A673 (cell line): ENCODE results near the gene SARDH. TPM values are rescaled to one million over a fixed set of nuclear protein-coding genes. Genes with fewer than 3 reads are reported as not detected.

Experiments
- BruUV-seq: library from RNA; stranded (reverse); fragments of 400-500 nt; replicated peaks from 2 replicates; lab custom pipeline; 2021; lab: Mats Ljungman, UMichigan
- CTCF ChIA-PET: fragments of 300-600 bp; sonication (Branson Sonifier 250); formaldehyde crosslinking; loops from one replicate; lab custom pipeline; 2022; ENCODE audit warnings: antibody characterized with exemption; lab: Charles Lee
- POLR2A ChIA-PET: fragments of 300-600 bp; sonication (Branson Sonifier 250); formaldehyde crosslinking; loops from one replicate; lab custom pipeline; 2022; ENCODE audit warnings: antibody characterized with exemption; ENCODE audit not compliant: low non-redundant PET; lab: Charles Lee
- DNase-seq: peaks from one replicate; pipeline ENCODE4 v3.0.0-alpha.2; 2015; ENCODE audit warnings: low spot score
- H3K27ac ChIP-seq: fragments of 200-600 bp; sonication (generic); 2 replicates; pipeline ENCODE4 v1.5.1; 2016; ENCODE audit warnings: mixed run types, low read depth, mild to moderate bottlenecking, mixed read lengths, antibody characterized with exemption, low read length; ENCODE audit not compliant: poor library complexity, severe bottlenecking
- H3K27me3 ChIP-seq: fragments of 200-600 bp; sonication (generic); replicated peaks from 2 replicates; pipeline ENCODE4 v1.6.1; 2017; ENCODE audit warnings: mixed run types, low read depth, mild to moderate bottlenecking, mixed read lengths, antibody characterized with exemption, low read length; ENCODE audit not compliant: insufficient read depth, poor library complexity
- H3K36me3 ChIP-seq: fragments of 200-600 bp; sonication (generic); 2 replicates; pipeline ENCODE4 v1.6.1; 2016; ENCODE audit warnings: mixed run types, mild to moderate bottlenecking, mixed read lengths, antibody characterized with exemption, low read length; ENCODE audit not compliant: insufficient read depth, poor library complexity, severe bottlenecking
- H3K4me1 ChIP-seq: fragments of 200-600 bp; sonication (generic); 2 replicates; pipeline ENCODE4 v1.6.1; 2017; ENCODE audit warnings: mixed run types, mild to moderate bottlenecking, mixed read lengths, antibody characterized with exemption, low read length; ENCODE audit not compliant: insufficient read depth, poor library complexity, severe bottlenecking
- H3K4me3 ChIP-seq: fragments of 200-600 bp; sonication (generic); 2 replicates; pipeline ENCODE4 v1.5.1; 2016; ENCODE audit warnings: low read depth, mixed run types, mild to moderate bottlenecking, mixed read lengths, low read length; ENCODE audit not compliant: poor library complexity, severe bottlenecking
- H3K9me3 ChIP-seq: fragments of 200-600 bp; sonication (generic); 2 replicates; pipeline ENCODE4 v1.6.1; 2016; ENCODE audit warnings: mixed run types, low read depth, mild to moderate bottlenecking, mixed read lengths, antibody characterized with exemption, low read length; ENCODE audit not compliant: poor library complexity, severe bottlenecking
- EZH2 ChIP-seq: fragments of 200-600 bp; sonication (generic); IDR thresholded peaks from 2 replicates; pipeline ENCODE4 v1.6.1; 2017; ENCODE audit warnings: borderline replicate concordance, low read depth, mild to moderate bottlenecking, mixed read lengths, antibody characterized with exemption, low read length; ENCODE audit not compliant: poor library complexity, severe bottlenecking
- intact Hi-C: fragments of 100-400 bp; cut with micrococcal nuclease; formaldehyde crosslinking; loops from one replicate; pipeline ENCODE4 v1.10.0; 2022; ENCODE audit not compliant: unreplicated experiment
- total RNA-seq: library from RNA; stranded (reverse); gene quantifications from 2 replicates; pipeline ENCODE4 v1.2.3, GENCODE V29; 2021
- TF ChIP-seq, protein P1 (sequence below): fragments of 300-800, 200-600 bp; sonication (generic); conservative IDR thresholded peaks from 2 replicates; pipeline ENCODE4 v1.5.1; 2017; ENCODE audit warnings: low read depth, mild to moderate bottlenecking, antibody characterized with exemption, low read length, moderate library complexity, mixed read lengths

Gene SARDH
- total RNA-seq, 1 experiment from 2014 or later, result 0.37 TPM

GRCh38 chr9:133775291-133775690 lies 37.1 kb upstream of the SARDH start:
- POLR2A ChIA-PET, result no interaction called here
- no peak overlapping the region for H3K4me3 ChIP-seq
- no peaks in the 10 kb centered on the region for H3K4me1 ChIP-seq
- CTCF ChIA-PET, result no interaction called here
- H3K27me3 ChIP-seq, result no peaks in the 10 kb centered on the region
- H3K36me3 ChIP-seq, result peaks cover 6% of the 10 kb centered on the region
- intact Hi-C loops, result no loop called here
- H3K9me3 ChIP-seq, result no peaks in the 10 kb centered on the region
- no TSS peak for BruUV-seq
- TF ChIP-seq, protein P1, sequence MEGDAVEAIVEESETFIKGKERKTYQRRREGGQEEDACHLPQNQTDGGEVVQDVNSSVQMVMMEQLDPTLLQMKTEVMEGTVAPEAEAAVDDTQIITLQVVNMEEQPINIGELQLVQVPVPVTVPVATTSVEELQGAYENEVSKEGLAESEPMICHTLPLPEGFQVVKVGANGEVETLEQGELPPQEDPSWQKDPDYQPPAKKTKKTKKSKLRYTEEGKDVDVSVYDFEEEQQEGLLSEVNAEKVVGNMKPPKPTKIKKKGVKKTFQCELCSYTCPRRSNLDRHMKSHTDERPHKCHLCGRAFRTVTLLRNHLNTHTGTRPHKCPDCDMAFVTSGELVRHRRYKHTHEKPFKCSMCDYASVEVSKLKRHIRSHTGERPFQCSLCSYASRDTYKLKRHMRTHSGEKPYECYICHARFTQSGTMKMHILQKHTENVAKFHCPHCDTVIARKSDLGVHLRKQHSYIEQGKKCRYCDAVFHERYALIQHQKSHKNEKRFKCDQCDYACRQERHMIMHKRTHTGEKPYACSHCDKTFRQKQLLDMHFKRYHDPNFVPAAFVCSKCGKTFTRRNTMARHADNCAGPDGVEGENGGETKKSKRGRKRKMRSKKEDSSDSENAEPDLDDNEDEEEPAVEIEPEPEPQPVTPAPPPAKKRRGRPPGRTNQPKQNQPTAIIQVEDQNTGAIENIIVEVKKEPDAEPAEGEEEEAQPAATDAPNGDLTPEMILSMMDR, result no peak
- no peak for TF ChIP-seq EZH2
- no peak for DNase-seq
- H3K27ac ChIP-seq, result no peak overlapping the region

DNA sequence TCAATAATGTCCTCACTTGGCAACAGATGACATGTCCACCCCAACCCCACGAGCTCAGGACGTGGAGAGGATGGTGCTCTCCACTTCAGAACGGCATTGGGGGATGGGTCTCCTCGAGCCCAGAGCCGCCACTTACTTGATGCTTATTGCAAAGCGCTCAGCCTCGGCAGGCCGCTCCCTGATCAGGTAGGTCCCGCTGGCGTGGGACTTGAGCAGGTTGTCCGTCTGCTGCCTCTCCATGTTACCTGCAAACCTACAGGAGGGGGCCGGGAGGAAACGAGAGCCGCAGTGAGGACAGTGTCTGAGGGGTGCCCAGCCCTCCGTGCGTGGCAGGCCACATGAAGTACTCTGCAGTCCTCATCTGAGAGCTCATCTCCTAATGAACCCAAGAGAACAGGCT lies 36.6 kb upstream of the SARDH start:
- ChIA-PET POLR2A (no interaction called here), CTCF (no interaction called here)
- TF ChIP-seq EZH2, result no peak
- TF ChIP-seq, protein P1, result no peak
- Histone ChIP-seq H3K36me3 (peaks cover 6% of the 10 kb centered on the region), H3K4me3 (no peak overlapping the region), H3K27me3 (no peaks in the 10 kb centered on the region), H3K27ac (no peak overlapping the region), H3K4me1 (no peaks in the 10 kb centered on the region), H3K9me3 (no peaks in the 10 kb centered on the region)
- intact Hi-C loops, result no loop called here
- no peak for DNase-seq
- BruUV-seq, result no TSS peak

GRCh38 chr9:133773889-133774655 lies 35.9 kb upstream of the SARDH start:
- no peak overlapping the region for H3K27ac ChIP-seq
- no peaks in the 10 kb centered on the region for H3K27me3 ChIP-seq
- H3K9me3 ChIP-seq, result no peaks in the 10 kb centered on the region
- intact Hi-C loops, result no loop called here
- no TSS peak for BruUV-seq
- H3K36me3 ChIP-seq, result peaks cover 6% of the 10 kb centered on the region
- H3K4me1 ChIP-seq, result no peaks in the 10 kb centered on the region
- no peak for DNase-seq
- ChIA-PET CTCF (no interaction called here), POLR2A (no interaction called here)
- H3K4me3 ChIP-seq, result no peak overlapping the region
- TF ChIP-seq, protein P1, result no peak
- no peak for TF ChIP-seq EZH2
